MG63 (cell line): ENCODE results near the gene DPF3. TPM values are rescaled to one million over a fixed set of nuclear protein-coding genes. Genes with fewer than 3 reads are reported as not detected.
"Not testable (repeated sequence)": the region's sequence is repeated elsewhere in the genome, so short reads cannot be mapped to it uniquely, and the experiment has no call there.

ENCODE experiments used
- DNase-seq: peaks from one replicate; pipeline ENCODE4 v3.0.0-alpha.2; 2020
- H3K27me3 ChIP-seq: fragments of 250-450 bp; sonication (Bioruptor Pico); 2 replicates; pipeline ENCODE4 v1.5.1; 2020; ENCODE audit warnings: mild to moderate bottlenecking, moderate library complexity
- H3K36me3 ChIP-seq: fragments of 250-450 bp; sonication (Bioruptor Pico); 2 replicates; pipeline ENCODE4 v1.5.1; 2020; ENCODE audit warnings: mild to moderate bottlenecking, moderate library complexity
- H3K4me3 ChIP-seq: fragments of 250-450 bp; sonication (Bioruptor Pico); 2 replicates; pipeline ENCODE4 v1.5.1; 2020; ENCODE audit warnings: mild to moderate bottlenecking, moderate library complexity
- H3K9me3 ChIP-seq: fragments of 250-450 bp; sonication (Bioruptor Pico); 2 replicates; pipeline ENCODE4 v1.5.1; 2020; ENCODE audit warnings: mild to moderate bottlenecking, moderate library complexity
- total RNA-seq: library from RNA; depleted of rRNA; stranded (reverse); fragments of >200 nt; shearing (Covaris generic); gene quantifications from 2 replicates; pipeline ENCODE4 v1.2.3, GENCODE V29; 2014; ENCODE audit warnings: low replicate concordance

DPF3 gene
- total RNA-seq, 1 experiment from 2014 or later: 2.3 TPM

- H3K27me3 ChIP-seq: no peaks in the 10 kb centered on the region
- DNase-seq: no peak
- peaks cover 3% of the 10 kb centered on the region for H3K36me3 ChIP-seq
- no peak overlapping the region for H3K4me3 ChIP-seq
- H3K9me3 ChIP-seq: no peaks in the 10 kb centered on the region
Measured at GRCh38 chr14:72889366-72889765, 4.5 kb downstream of the DPF3 start.

- no peaks in the 10 kb centered on the region for H3K9me3 ChIP-seq
- DNase-seq: no peak
- H3K4me3 ChIP-seq: no peak overlapping the region
- peaks cover 3% of the 10 kb centered on the region for H3K36me3 ChIP-seq
- no peaks in the 10 kb centered on the region for H3K27me3 ChIP-seq
Measured at GRCh38 chr14:72888636-72889201, 5.2 kb downstream of the DPF3 start.

GRCh38 chr14:72888192-72888591 is 5.7 kb downstream of the DPF3 start:
- DNase-seq: no peak
- Histone ChIP-seq H3K4me3 (no peak overlapping the region), H3K27me3 (no peaks in the 10 kb centered on the region), H3K9me3 (no peaks in the 10 kb centered on the region), H3K36me3 (peaks cover 3% of the 10 kb centered on the region)

GRCh38 chr14:72887514-72887913 is 6.4 kb downstream of the DPF3 start:
- Histone ChIP-seq H3K9me3 (no peaks in the 10 kb centered on the region), H3K4me3 (no peak overlapping the region), H3K36me3 (peaks cover 3% of the 10 kb centered on the region), H3K27me3 (no peaks in the 10 kb centered on the region)
- DNase-seq: no peak

GRCh38 chr14:72884386-72884785 is 9.5 kb downstream of the DPF3 start:
- DNase-seq: no peak
- no peak overlapping the region for H3K4me3 ChIP-seq

GRCh38 chr14:72883961-72884360 is 9.9 kb downstream of the DPF3 start:
- Histone ChIP-seq H3K4me3 (no peak overlapping the region), H3K27me3 (no peaks in the 10 kb centered on the region), H3K36me3 (peaks cover 3% of the 10 kb centered on the region), H3K9me3 (no peaks in the 10 kb centered on the region)
- DNase-seq: no peak

More at GRCh38 chr14:72884386-72884785, 9.5 kb downstream of the DPF3 start:
- Histone ChIP-seq H3K27me3 (no peaks in the 10 kb centered on the region), H3K36me3 (peaks cover 3% of the 10 kb centered on the region), H3K9me3 (no peaks in the 10 kb centered on the region)

- DNase-seq: no peak
- Histone ChIP-seq H3K36me3 (peaks cover 3% of the 10 kb centered on the region), H3K27me3 (no peaks in the 10 kb centered on the region), H3K9me3 (no peaks in the 10 kb centered on the region), H3K4me3 (no peak overlapping the region)
Measured at GRCh38 chr14:72883109-72883508, 10.8 kb downstream of the DPF3 start.

- no peak overlapping the region for H3K4me3 ChIP-seq
- no peaks in the 10 kb centered on the region for H3K9me3 ChIP-seq
- H3K27me3 ChIP-seq: no peaks in the 10 kb centered on the region
- peaks cover 3% of the 10 kb centered on the region for H3K36me3 ChIP-seq
- DNase-seq: no peak
Measured at GRCh38 chr14:72882463-72882862, 11.4 kb downstream of the DPF3 start.

- no peak overlapping the region for H3K4me3 ChIP-seq
- H3K27me3 ChIP-seq: no peaks in the 10 kb centered on the region
- no peak for DNase-seq
- H3K9me3 ChIP-seq: no peaks in the 10 kb centered on the region
- H3K36me3 ChIP-seq: peaks cover under 1% of the 10 kb centered on the region
Measured at GRCh38 chr14:72882047-72882446, 11.9 kb downstream of the DPF3 start.

GRCh38 chr14:72881543-72881942 is 12.4 kb downstream of the DPF3 start:
- DNase-seq: no peak
- Histone ChIP-seq H3K27me3 (no peaks in the 10 kb centered on the region), H3K4me3 (no peak overlapping the region), H3K36me3 (no peaks in the 10 kb centered on the region; the same call in 1 of the 2 replicates), H3K9me3 (no peaks in the 10 kb centered on the region)

GRCh38 chr14:72880820-72881219 is 13.1 kb downstream of the DPF3 start:
- Histone ChIP-seq H3K27me3 (no peaks in the 10 kb centered on the region), H3K36me3 (no peaks in the 10 kb centered on the region; the same call in 1 of the 2 replicates), H3K4me3 (no peak overlapping the region), H3K9me3 (no peaks in the 10 kb centered on the region)
- DNase-seq: no peak

- Histone ChIP-seq H3K36me3 (no peaks in the 10 kb centered on the region; the same call in 1 of the 2 replicates), H3K9me3 (no peaks in the 10 kb centered on the region), H3K27me3 (no peaks in the 10 kb centered on the region), H3K4me3 (no peak overlapping the region)
- DNase-seq: no peak
Measured at GRCh38 chr14:72880164-72880563, 13.7 kb downstream of the DPF3 start.

- Histone ChIP-seq H3K36me3 (no peaks in the 10 kb centered on the region; the same call in 1 of the 2 replicates), H3K27me3 (no peaks in the 10 kb centered on the region), H3K9me3 (no peaks in the 10 kb centered on the region), H3K4me3 (no peak overlapping the region)
- DNase-seq: no peak
Measured at GRCh38 chr14:72879431-72879830, 14.5 kb downstream of the DPF3 start.

- no peaks in the 10 kb centered on the region for H3K27me3 ChIP-seq
- no peak for DNase-seq
- H3K4me3 ChIP-seq: no peak overlapping the region
- no peaks in the 10 kb centered on the region for H3K9me3 ChIP-seq
- H3K36me3 ChIP-seq: no peaks in the 10 kb centered on the region; the same call in 1 of the 2 replicates
Measured at GRCh38 chr14:72878746-72879145, 15.2 kb downstream of the DPF3 start.

- no peak overlapping the region for H3K4me3 ChIP-seq
- no peaks in the 10 kb centered on the region; the same call in 1 of the 2 replicates for H3K36me3 ChIP-seq
- no peaks in the 10 kb centered on the region for H3K9me3 ChIP-seq
- DNase-seq: no peak
- no peaks in the 10 kb centered on the region for H3K27me3 ChIP-seq
Measured at GRCh38 chr14:72876710-72877063, 17.2 kb downstream of the DPF3 start.

- no peak for DNase-seq
- Histone ChIP-seq H3K36me3 (no peaks in the 10 kb centered on the region; the same call in 1 of the 2 replicates), H3K4me3 (no peak overlapping the region), H3K27me3 (no peaks in the 10 kb centered on the region), H3K9me3 (no peaks in the 10 kb centered on the region)
Measured at GRCh38 chr14:72876005-72876709, 17.7 kb downstream of the DPF3 start.

- H3K4me3 ChIP-seq, H3K36me3 ChIP-seq, H3K27me3 ChIP-seq, DNase-seq, H3K9me3 ChIP-seq: not testable (repeated sequence)
Measured at GRCh38 chr14:72870878-72871277, 23.0 kb downstream of the DPF3 start.
